K562 (cell line): ENCODE measurements around the gene SORT1. TPM values are rescaled to one million over a fixed set of nuclear protein-coding genes. Genes with fewer than 3 reads are reported as not detected.

Experiments
- ATAC-seq: fragments of 200-7000 bp; cut with Tn5 transposase; 3 replicates; pipeline ENCODE4 v1.9.1; 2020; ENCODE audit warnings: moderate library complexity
- Bru-seq: library from RNA; stranded (reverse); fragments of 400-500 nt; gene quantifications from one replicate; lab custom pipeline; 2021; lab: Mats Ljungman, UMichigan
- BruChase-seq, 2 experiments: library from RNA; stranded (reverse); fragments of 400-500 nt; gene quantifications; one replicate each; lab custom pipeline; 2021; lab: Mats Ljungman, UMichigan
- BruUV-seq: library from RNA; stranded (reverse); fragments of 400-500 nt; replicated peaks from 2 replicates; lab custom pipeline; 2021; lab: Mats Ljungman, UMichigan
- CTCF ChIA-PET: fragments of 300-600 bp; formaldehyde crosslinking; extraction: SDS; loops from one replicate; lab custom pipeline; 2021; ENCODE audit warnings: low intra/inter-chr PET ratio; lab: Yijun Ruan, JAX
- POLR2A ChIA-PET: fragments of 300-600, 350-650 bp; sonication (Branson Sonifier 250); formaldehyde crosslinking; extraction: SDS; loops from one replicate; lab custom pipeline; 2021; ENCODE audit warnings: antibody characterized with exemption, inconsistent platforms; lab: Yijun Ruan, JAX
- DNase-seq, 4 experiments: peaks; one replicate each; pipeline versions ENCODE4 v3.0.0 to v3.0.0-alpha.2; 2011 to 2018; ENCODE audit warnings: low spot score in 3 of 4, mixed read lengths in 3 of 4; ENCODE audit errors: extremely low read depth in 1 of 4
- FAIRE-seq: peaks from 2 replicates; lab custom pipeline; 2011; peaks lifted over from hg19 to GRCh38; lab: Jason Lieb, UNC
- H2AFZ ChIP-seq: 2 replicates; pipeline ENCODE4 v1.6.0; 2011; ENCODE audit warnings: low read depth, low read length, control low read depth, inconsistent platforms
- H3K27ac ChIP-seq: fragments of 200-600 bp; 3 replicates; pipeline ENCODE4 v1.8.0; 2011; ENCODE audit warnings: low read depth, mild to moderate bottlenecking, control low read depth, inconsistent platforms, low read length, moderate library complexity, mixed read lengths; ENCODE audit errors: extremely low read depth
- H3K27me3 ChIP-seq, 2 experiments: fragments of 300-600 bp in 1 of 2; 2 replicates in 1 of 2; 3 replicates in 1 of 2; pipeline versions ENCODE4 v1.6.0 to v1.8.0; 2011; ENCODE audit warnings: inconsistent platforms in 2 of 2, low read length in 2 of 2, mild to moderate bottlenecking in 1 of 2, mixed read lengths in 1 of 2, moderate library complexity in 1 of 2; ENCODE audit not compliant: control insufficient read depth in 2 of 2, insufficient read depth in 2 of 2
- H3K36me3 ChIP-seq: fragments of 300-600 bp; 3 replicates; pipeline ENCODE4 v1.8.0; 2011; ENCODE audit warnings: mild to moderate bottlenecking, low read length, inconsistent platforms; ENCODE audit not compliant: control insufficient read depth, insufficient read depth
- H3K4me1 ChIP-seq, 2 experiments: fragments of 200-600 bp in 1 of 2; replicated peaks in 1 of 2; 2 replicates in 1 of 2; 3 replicates in 1 of 2; pipeline versions ENCODE4 v1.5.1 to v1.8.0; 2011; ENCODE audit warnings: inconsistent platforms in 2 of 2, low read length in 2 of 2, mild to moderate bottlenecking in 1 of 2, mixed read lengths in 1 of 2, moderate library complexity in 1 of 2; ENCODE audit not compliant: control insufficient read depth in 2 of 2, insufficient read depth in 2 of 2
- H3K4me2 ChIP-seq: 2 replicates; pipeline ENCODE4 v1.6.1; 2011; ENCODE audit warnings: low read length, control low read depth, inconsistent platforms, mixed read lengths; ENCODE audit not compliant: insufficient read depth
- H3K4me3 ChIP-seq: fragments of 200-600 bp; sonication (generic), shearing (Covaris generic); 2 replicates; pipeline ENCODE4 v1.5.1; 2016; ENCODE audit warnings: control low read depth, inconsistent platforms
- H3K79me2 ChIP-seq: fragments of 200-600 bp; 3 replicates; pipeline ENCODE4 v1.8.0; 2011; ENCODE audit warnings: low read length, inconsistent platforms; ENCODE audit not compliant: control insufficient read depth, insufficient read depth
- H3K9ac ChIP-seq, 2 experiments: 2 replicates each; pipeline versions ENCODE4 v1.6.0 to v1.6.1; 2011; ENCODE audit warnings: low read depth in 2 of 2, low read length in 2 of 2, control low read depth in 1 of 2, inconsistent platforms in 1 of 2, mild to moderate bottlenecking in 1 of 2, mixed read lengths in 1 of 2; ENCODE audit not compliant: insufficient read depth in 1 of 2
- H3K9me1 ChIP-seq: one replicate; pipeline ENCODE4 v1.6.0; 2011; ENCODE audit warnings: inconsistent platforms, mild to moderate bottlenecking, low read length, moderate library complexity; ENCODE audit not compliant: control insufficient read depth, insufficient read depth
- H3K9me3 ChIP-seq: replicated peaks from 2 replicates; pipeline ENCODE4 v1.5.1; 2011; ENCODE audit warnings: low read depth, low read length, inconsistent platforms; ENCODE audit not compliant: control insufficient read depth, insufficient read depth
- H4K20me1 ChIP-seq: replicated peaks from 2 replicates; pipeline ENCODE4 v1.6.1; 2011; ENCODE audit warnings: low read length, inconsistent platforms, mixed read lengths; ENCODE audit not compliant: control insufficient read depth, insufficient read depth
- E2F6 ChIP-seq, 2 experiments: IDR thresholded peaks; 2 replicates each; pipeline ENCODE4 v1.6.1; 2011; ENCODE audit warnings: borderline replicate concordance in 1 of 2, control low read depth in 1 of 2, low read depth in 1 of 2, low read length in 1 of 2, mild to moderate bottlenecking in 1 of 2, mixed read lengths in 1 of 2, moderate library complexity in 1 of 2; ENCODE audit not compliant: insufficient read depth in 1 of 2, insufficient read length in 1 of 2, poor library complexity in 1 of 2, severe bottlenecking in 1 of 2; ENCODE audit errors: extremely low read depth in 1 of 2
- PHF8 ChIP-seq: fragments of 200-600 bp; sonication (generic); IDR thresholded peaks from 2 replicates; pipeline ENCODE4 v1.6.1; 2012; ENCODE audit warnings: mixed run types, mild to moderate bottlenecking, inconsistent platforms, low read length, moderate library complexity, borderline replicate concordance
- ZNF592 ChIP-seq: fragments of 450-650 bp; IDR thresholded peaks from 2 replicates; pipeline ENCODE4 v1.6.1; 2017; ENCODE audit warnings: antibody characterized with exemption, mild to moderate bottlenecking
- WGBS: fragments of 100-300 bp; shearing (Covaris generic); methylation state at CpG from one replicate; pipeline ENCODE4 v1.1.6; 2016; ENCODE audit warnings: low coverage, mixed read lengths; ENCODE audit not compliant: insufficient coverage; ENCODE audit errors: missing lambda C conversion rate; 5-methylcytosine and 5-hydroxymethylcytosine counted together
- in situ Hi-C: fragments of 300-500 bp; cut with MboI; formaldehyde crosslinking; loops from 4 replicates; pipeline ENCODE4 v1.15.0; 2018; ENCODE audit warnings: inconsistent platforms, mixed read lengths
- intact Hi-C: fragments of 100-400 bp; cut with micrococcal nuclease; formaldehyde crosslinking; loops from 2 replicates; pipeline ENCODE4 v1.14.2; 2022
- long read RNA-seq, 3 experiments: library from polyadenylated mRNA in 2 of 3; library from RNA in 1 of 3; unstranded in 2 of 3; stranded (forward) in 1 of 3; transcript quantifications; one replicate each; pipeline ENCODE4 v2.0.0, GENCODE V29; 2019 to 2022
- polyA minus RNA-seq, 3 experiments: library from RNA; depleted of rRNA, polyadenylated mRNA; stranded (reverse); fragments of >200 nt; gene quantifications; 2 replicates each; pipeline ENCODE4 v1.2.3, GENCODE V29; 2011
- polyA plus RNA-seq, 8 experiments: library from polyadenylated mRNA; depleted of rRNA in 4 of 8; stranded (reverse) in 5 of 8; unstranded in 3 of 8; fragments of >200 nt; fragmentation: Nextera tagmentation in 2 of 8; fragmentation: Illumina TruSeq in 1 of 8; extraction: Ambion mirVana in 2 of 8; extraction: Trizol in 1 of 8; gene quantifications; 2 replicates each; pipeline versions ENCODE4 v1.2.1 to v1.2.3, GENCODE V29; 2011 to 2014; ENCODE audit warnings: inconsistent platforms in 1 of 8, missing spikeins in 1 of 8
- total RNA-seq, 7 experiments: library from RNA; depleted of rRNA in 6 of 7; stranded (reverse); fragments of >200 nt in 6 of 7; fragmentation: Illumina TruSeq in 2 of 7; extraction: Trizol in 2 of 7; gene quantifications; 2 replicates each; pipeline versions ENCODE4 v1.2.1 to v1.2.3, GENCODE V29; 2011 to 2021; ENCODE audit warnings: low replicate concordance in 1 of 7
- TF ChIP-seq, protein P1 (sequence below), 2 experiments: fragments of 450-650 bp; IDR thresholded peaks; 2 replicates each; pipeline ENCODE4 v1.6.1; 2016

Gene SORT1
- total RNA-seq (2011; cell fraction: chromatin; rRNA removed; ENCODE audit: low replicate concordance) = 326 and 417 TPM in 2 replicates
- 241 and 283 TPM in 2 replicates for total RNA-seq (2011; cell fraction: nucleolus; rRNA removed)
- total RNA-seq (2011; cell fraction: nucleoplasm; rRNA removed) = 391 and 568 TPM in 2 replicates
- total RNA-seq (2014; rRNA removed) = 35.5 and 41.4 TPM in 2 replicates
- 91.0 and 110 TPM in 2 replicates for total RNA-seq (2014; rRNA removed; fragmentation: Illumina TruSeq; extraction: Trizol)
- total RNA-seq (2015; rRNA removed; fragmentation: Illumina TruSeq; extraction: Trizol) = 88.2 and 96.9 TPM in 2 replicates
- total RNA-seq (2021) = 110 and 112 TPM in 2 replicates
- polyA plus RNA-seq (2011; rRNA removed) = 78.2 and 92.1 TPM in 2 replicates
- polyA plus RNA-seq (2011; cell fraction: cytosol; rRNA removed) = 40.5 and 54.0 TPM in 2 replicates
- 57.9 and 62.0 TPM in 2 replicates for polyA plus RNA-seq (2011; cell fraction: nucleus; rRNA removed)
- polyA plus RNA-seq (2012) = 50.8 and 57.3 TPM in 2 replicates
- 65.0 and 68.2 TPM in 2 replicates for polyA plus RNA-seq (2014; fragmentation: Illumina TruSeq; extraction: Trizol)
- 10 to 100 TPM; 27.4 to 33.3 TPM for polyA plus RNA-seq (2014; fragmentation: Nextera tagmentation; extraction: Ambion mirVana)
- polyA plus RNA-seq (2014; rRNA removed) = 41.4 and 43.4 TPM in 2 replicates
- 227 and 260 TPM in 2 replicates for polyA minus RNA-seq (2011; rRNA and poly(A)+ RNA removed)
- polyA minus RNA-seq (2011; cell fraction: cytosol; rRNA and poly(A)+ RNA removed) = 87.5 and 90.6 TPM in 2 replicates
- 98.4 and 138 TPM in 2 replicates for polyA minus RNA-seq (2011; cell fraction: nucleus; rRNA and poly(A)+ RNA removed)
- percentile 89 among the genes with signal in this experiment for Bru-seq, nascent RNA
- percentile 87 among the genes with signal in this experiment for BruChase-seq, experiment 1, labeled RNA remaining after a 2-hour chase
- percentile 90 among the genes with signal in this experiment for BruChase-seq, experiment 2, labeled RNA remaining after a 6-hour chase
- long read RNA-seq, experiment 1, full-length matches to known transcripts = 139 of 371 reads
- long read RNA-seq, experiment 1, partial matches to known transcripts = 32 of 371 reads
- long read RNA-seq, experiment 1, other reads (novel, unspliced or antisense) = 200 of 371 reads
- long read RNA-seq, experiment 2, full-length matches to known transcripts = 13 of 72 reads
- long read RNA-seq, experiment 2, partial matches to known transcripts = 8 of 72 reads
- long read RNA-seq, experiment 2, other reads (novel, unspliced or antisense) = 51 of 72 reads
- long read RNA-seq, experiment 3, full-length matches to known transcripts = 5 of 31 reads
- long read RNA-seq, experiment 3, partial matches to known transcripts = 5 of 31 reads
- long read RNA-seq, experiment 3, other reads (novel, unspliced or antisense) = 21 of 31 reads

DNA sequence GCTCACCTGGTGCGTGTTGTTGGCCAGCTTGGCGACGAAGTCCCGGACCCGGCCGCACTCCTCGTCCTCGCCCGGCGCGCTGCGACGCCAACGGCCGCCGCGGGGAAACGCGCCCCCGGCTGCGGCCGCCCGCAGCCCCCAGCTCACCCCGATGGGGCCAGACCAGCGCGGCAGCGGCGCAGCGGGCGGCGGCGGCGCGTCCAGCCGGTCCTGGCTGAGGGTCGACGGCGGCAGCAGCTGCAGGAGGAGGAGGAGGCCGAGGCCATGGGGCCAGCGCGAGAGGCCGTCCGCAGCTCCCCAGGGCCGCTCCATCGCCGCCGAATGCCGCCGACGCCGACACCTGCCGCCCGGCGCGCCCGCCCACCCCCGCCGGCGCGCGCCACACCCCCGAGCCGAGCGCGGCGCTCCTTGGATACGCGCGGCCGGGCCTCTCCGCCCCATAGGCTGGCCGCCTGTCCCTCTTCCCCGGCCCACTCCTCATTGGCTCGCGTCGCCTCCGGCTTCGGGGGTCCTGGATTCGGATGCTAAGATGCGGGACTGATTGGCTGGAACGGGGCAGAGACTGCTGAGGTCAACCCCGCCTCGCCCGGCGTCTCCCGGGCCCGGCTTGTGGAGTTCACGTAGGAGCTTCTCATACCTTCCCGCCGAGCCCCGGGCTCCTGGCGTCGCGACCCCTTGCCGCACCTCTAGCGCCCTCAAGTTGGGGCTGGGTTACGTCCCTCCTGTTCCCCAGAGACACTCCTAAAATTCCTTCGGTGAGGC is at the start of gene SORT1:
TSS of gene SORT1 (minus strand) at position 338 of the 762 bp plus-strand sequence. CDS start at position 312, 26 bp downstream.
- POLR2A ChIA-PET = interaction anchor here (0.6 to 3.4 kb wide), 20 partner anchors 9 to 671 kb away, joined by 3 to 16 read pairs (median 4); partner anchors contain the start of genes AMPD2, GNAT2, PSRC1 and SARS1
- Histone ChIP-seq H3K4me1 (peaks cover 29 to 34% of the 10 kb centered on the region in 2 experiments), H3K9me3 (no peaks in the 10 kb centered on the region), H3K4me3 (peak within 1 kb of the TSS; percentile 55), H3K36me3 (peaks cover 23% of the 10 kb centered on the region), H4K20me1 (no peaks in the 10 kb centered on the region), H3K9me1 (no peaks in the 10 kb centered on the region), H3K79me2 (peaks cover 48% of the 10 kb centered on the region), H3K27ac (peak within 1 kb of the TSS; percentile 51), H3K9ac (peak within 1 kb of the TSS; percentile 56 to 90), H2AFZ (peak within 1 kb of the TSS; percentile 89), H3K27me3 (no peaks in the 10 kb centered on the region), H3K4me2 (peak within 1 kb of the TSS; percentile 87)
- DNase-seq (peak; percentile 93 to 96 (median 94)), ATAC-seq (peak; percentile 88), FAIRE-seq (peak; percentile 52)
- WGBS = under 1% methylated on average over 65 of the region's 98 CpGs
- intact Hi-C loops (loop anchor here (1.0 to 5.0 kb wide), 3 partner anchors 35 to 196 kb away; partner anchors contain the start of gene PSRC1), in situ Hi-C loops (no loop called here)
- CTCF ChIA-PET = interaction anchor here (0.6 to 5.5 kb wide), 4 partner anchors 90 to 134 kb away, joined by 3 to 91 read pairs (median 28); no protein-coding TSS in a partner anchor
- BruUV-seq = no TSS peak
- TF ChIP-seq PHF8 (peak; percentile 72; the same call in 1 of the 2 replicates), E2F6 (IDR thresholded peaks at IDR 0.05; ENCODE audit: borderline replicate concordance in 1 of 2, extremely low read depth in 1 of 2, insufficient read depth in 1 of 2, insufficient read length in 1 of 2, low read depth in 1 of 2, low read length in 1 of 2, poor library complexity in 1 of 2, severe bottlenecking in 1 of 2) (peak; percentile 28 to 73), ZNF592 (peak; percentile 49; the same call in 1 of the 2 replicates)
- TF ChIP-seq, protein P1, sequence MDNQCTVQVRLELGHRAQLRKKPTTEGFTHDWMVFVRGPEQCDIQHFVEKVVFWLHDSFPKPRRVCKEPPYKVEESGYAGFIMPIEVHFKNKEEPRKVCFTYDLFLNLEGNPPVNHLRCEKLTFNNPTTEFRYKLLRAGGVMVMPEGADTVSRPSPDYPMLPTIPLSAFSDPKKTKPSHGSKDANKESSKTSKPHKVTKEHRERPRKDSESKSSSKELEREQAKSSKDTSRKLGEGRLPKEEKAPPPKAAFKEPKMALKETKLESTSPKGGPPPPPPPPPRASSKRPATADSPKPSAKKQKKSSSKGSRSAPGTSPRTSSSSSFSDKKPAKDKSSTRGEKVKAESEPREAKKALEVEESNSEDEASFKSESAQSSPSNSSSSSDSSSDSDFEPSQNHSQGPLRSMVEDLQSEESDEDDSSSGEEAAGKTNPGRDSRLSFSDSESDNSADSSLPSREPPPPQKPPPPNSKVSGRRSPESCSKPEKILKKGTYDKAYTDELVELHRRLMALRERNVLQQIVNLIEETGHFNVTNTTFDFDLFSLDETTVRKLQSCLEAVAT (IDR thresholded peaks at IDR 0.05) = peak in 1 of 2 experiments; percentile 43; a peak in 1 of 4 replicates
